Upper lobe of left lung (tissue), 6 donors: Measurements from ENCODE around the gene CAPN6. TPM values are rescaled to one million over a fixed set of nuclear protein-coding genes. Genes with fewer than 3 reads are reported as not detected.

ENCODE experiments used
- ATAC-seq, 2 donors: fragments of 200-7000 bp; cut with Tn5 transposase; one replicate each; pipeline ENCODE4 v1.9.1; 2022; ENCODE audit warnings: mild to moderate bottlenecking in 2 of 2, moderate library complexity in 2 of 2; ENCODE audit not compliant: low FRiP score in 2 of 2
- DNase-seq, 2 donors: peaks; one replicate each; pipeline ENCODE4 v3.0.0-alpha.2; 2019 to 2020
- H3K27ac ChIP-seq, 4 donors: fragments of 200-600 bp; sonication (generic); one replicate each; pipeline ENCODE4 v1.5.1; 2016 to 2019
- H3K27me3 ChIP-seq, 4 donors: fragments of 200-600 bp; sonication (generic); one replicate each; pipeline ENCODE4 v1.5.1; 2017 to 2019
- H3K36me3 ChIP-seq, 4 donors: fragments of 200-600 bp; sonication (generic); one replicate each; pipeline ENCODE4 v1.5.1; 2016 to 2019
- H3K4me1 ChIP-seq, 4 donors: fragments of 200-600 bp; sonication (generic); one replicate each; pipeline ENCODE4 v1.5.1; 2018 to 2019
- H3K4me3 ChIP-seq, 4 donors: fragments of 200-600 bp; sonication (generic); one replicate each; pipeline ENCODE4 v1.5.1; 2017 to 2019; ENCODE audit warnings: mild to moderate bottlenecking in 2 of 4, moderate library complexity in 1 of 4
- H3K9me3 ChIP-seq, 4 donors: fragments of 200-600 bp; sonication (generic); one replicate each; pipeline ENCODE4 v1.5.1; 2018 to 2019
- EP300 ChIP-seq, 4 donors: sonication (generic); formaldehyde crosslinking; IDR thresholded peaks; one replicate each; pipeline ENCODE4 v1.5.1; 2017; ENCODE audit warnings: antibody characterized with exemption in 4 of 4, control low read depth in 2 of 4
- POLR2A ChIP-seq, 4 donors: fragments of 450-650 bp; IDR thresholded peaks; one replicate each; pipeline ENCODE4 v1.5.1; 2016 to 2017; ENCODE audit warnings: antibody characterized with exemption in 4 of 4, mild to moderate bottlenecking in 2 of 4
- POLR2AphosphoS5 ChIP-seq, 2 donors: sonication (generic); formaldehyde crosslinking; IDR thresholded peaks; one replicate each; pipeline ENCODE4 v1.5.1; 2017; ENCODE audit warnings: antibody characterized with exemption in 2 of 2
- WGBS, 2 donors: methylation state at CpG; one replicate each; pipeline ENCODE4 v1.1.5; 2017 to 2018; 5-methylcytosine and 5-hydroxymethylcytosine counted together
- total RNA-seq, 6 donors: library from RNA; depleted of rRNA in 4 of 6; stranded (reverse); fragments of >200 nt in 4 of 6; gene quantifications; one replicate each; pipeline versions ENCODE4 v1.1.0 to v1.2.1, GENCODE V29; 2016 to 2021
- TF ChIP-seq, protein P1 (sequence below), 6 experiments: fragments of 450-650 bp in 4 of 6; fragments of 200-600 bp in 2 of 6; sonication (generic) in 2 of 6; IDR thresholded peaks; one replicate each; pipeline ENCODE4 v1.5.1; 2016 to 2019; ENCODE audit warnings: antibody characterized with exemption in 6 of 6
- donor health status: DM: no; HTN: no; CAD: no; lungs with moderate emphysema.
- donor health status: DM: no; HTN: yes; CAD: no; lungs with severe emphysema.

CAPN6 gene
- total RNA-seq, 6 donors from 2014 or later = 0.20 to 0.69 (median 0.43) TPM; not detected in 2

GRCh38 chrX:111199505-111199904 is 70.8 kb downstream of the CAPN6 start:
- H3K27ac ChIP-seq = no peak overlapping the region
- no peaks in the 10 kb centered on the region for H3K4me1 ChIP-seq
- TF ChIP-seq, protein P1, sequence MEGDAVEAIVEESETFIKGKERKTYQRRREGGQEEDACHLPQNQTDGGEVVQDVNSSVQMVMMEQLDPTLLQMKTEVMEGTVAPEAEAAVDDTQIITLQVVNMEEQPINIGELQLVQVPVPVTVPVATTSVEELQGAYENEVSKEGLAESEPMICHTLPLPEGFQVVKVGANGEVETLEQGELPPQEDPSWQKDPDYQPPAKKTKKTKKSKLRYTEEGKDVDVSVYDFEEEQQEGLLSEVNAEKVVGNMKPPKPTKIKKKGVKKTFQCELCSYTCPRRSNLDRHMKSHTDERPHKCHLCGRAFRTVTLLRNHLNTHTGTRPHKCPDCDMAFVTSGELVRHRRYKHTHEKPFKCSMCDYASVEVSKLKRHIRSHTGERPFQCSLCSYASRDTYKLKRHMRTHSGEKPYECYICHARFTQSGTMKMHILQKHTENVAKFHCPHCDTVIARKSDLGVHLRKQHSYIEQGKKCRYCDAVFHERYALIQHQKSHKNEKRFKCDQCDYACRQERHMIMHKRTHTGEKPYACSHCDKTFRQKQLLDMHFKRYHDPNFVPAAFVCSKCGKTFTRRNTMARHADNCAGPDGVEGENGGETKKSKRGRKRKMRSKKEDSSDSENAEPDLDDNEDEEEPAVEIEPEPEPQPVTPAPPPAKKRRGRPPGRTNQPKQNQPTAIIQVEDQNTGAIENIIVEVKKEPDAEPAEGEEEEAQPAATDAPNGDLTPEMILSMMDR (IDR thresholded peaks at IDR 0.05) = no peak
- TF ChIP-seq POLR2A (IDR thresholded peaks at IDR 0.05) (no peak), POLR2AphosphoS5 (IDR thresholded peaks at IDR 0.05) (no peak), EP300 (IDR thresholded peaks at IDR 0.05) (no peak)
- ATAC-seq (no peak), DNase-seq (no peak)
- H3K27me3 ChIP-seq = no peaks in the 10 kb centered on the region
- H3K4me3 ChIP-seq = no peak overlapping the region
- 59 to 71% methylated on average over 2 of the region's 2 CpGs for WGBS, 2 donors
- H3K9me3 ChIP-seq = no peaks in the 10 kb centered on the region
- no peaks in the 10 kb centered on the region for H3K36me3 ChIP-seq

Other genes with a start within 250 kb of the CAPN6 start
- gene PAK3, start 174.3 kb downstream of the CAPN6 start, total RNA-seq = 1 to 10 TPM in 5 of 6 donors, not detected in 1; 1.1 to 1.6 (median 1.3) TPM
- gene DCX, start 141.7 kb upstream of the CAPN6 start, total RNA-seq = not detected
- gene SERTM2, start 241.2 kb upstream of the CAPN6 start, total RNA-seq = under 1 TPM in 2 of 6 donors, not detected in 4; 0.09 to 0.27 TPM